LNCaP clone FGC (cell line): ENCODE measurements around the gene USH2A.

Experiments used
- DNase-seq: peaks from one replicate; pipeline ENCODE4 v3.0.0-alpha.2; 2011; ENCODE audit warnings: low read depth
- H3K4me3 ChIP-seq: 2 replicates; pipeline ENCODE4 v1.5.1; 2011; ENCODE audit warnings: mild to moderate bottlenecking, low read depth, low read length, control low read depth
- CTCF ChIP-seq: IDR thresholded peaks from 2 replicates; pipeline ENCODE4 v1.5.1; 2012; ENCODE audit warnings: mild to moderate bottlenecking; ENCODE audit not compliant: control insufficient read depth, insufficient read depth; ENCODE audit errors: extremely low read depth

The USH2A gene

GRCh38 chr1:215681041-215681440, 742.2 kb downstream of the USH2A start:
- no peak for DNase-seq
- H3K4me3 ChIP-seq: no peak overlapping the region
- no peak for TF ChIP-seq CTCF

- DNase-seq: no peak
- H3K4me3 ChIP-seq: no peak overlapping the region
- TF ChIP-seq CTCF: no peak
Measured at GRCh38 chr1:215679231-215679630, 744.0 kb downstream of the USH2A start.

- H3K4me3 ChIP-seq: no peak overlapping the region
- DNase-seq: no peak
- TF ChIP-seq CTCF: peak; percentile 14; the same call in 1 of the 2 replicates
Measured at GRCh38 chr1:215677112-215677511, 746.1 kb downstream of the USH2A start.

GRCh38 chr1:215673943-215674342, 749.3 kb downstream of the USH2A start:
- no peak for DNase-seq
- no peak overlapping the region for H3K4me3 ChIP-seq
- no peak for TF ChIP-seq CTCF

- DNase-seq: no peak
- H3K4me3 ChIP-seq: no peak overlapping the region
- no peak for TF ChIP-seq CTCF
Measured at GRCh38 chr1:215672482-215672881, 750.8 kb downstream of the USH2A start.

GRCh38 chr1:215669806-215670491, 753.3 kb downstream of the USH2A start:
- no peak for TF ChIP-seq CTCF
- no peak for DNase-seq
- H3K4me3 ChIP-seq: no peak overlapping the region

GRCh38 chr1:215667761-215668160, 755.5 kb downstream of the USH2A start:
- no peak for TF ChIP-seq CTCF
- DNase-seq: no peak
- no peak overlapping the region for H3K4me3 ChIP-seq
